Middle frontal gyrus (tissue), 1 donor: ENCODE data around the gene LAMP5.

Experiments used
- DNase-seq: peaks from one replicate; pipeline ENCODE4 v3.0.0-alpha.2; 2015; ENCODE audit warnings: low spot score; ENCODE audit errors: extremely low spot score

LAMP5 gene

DNA sequence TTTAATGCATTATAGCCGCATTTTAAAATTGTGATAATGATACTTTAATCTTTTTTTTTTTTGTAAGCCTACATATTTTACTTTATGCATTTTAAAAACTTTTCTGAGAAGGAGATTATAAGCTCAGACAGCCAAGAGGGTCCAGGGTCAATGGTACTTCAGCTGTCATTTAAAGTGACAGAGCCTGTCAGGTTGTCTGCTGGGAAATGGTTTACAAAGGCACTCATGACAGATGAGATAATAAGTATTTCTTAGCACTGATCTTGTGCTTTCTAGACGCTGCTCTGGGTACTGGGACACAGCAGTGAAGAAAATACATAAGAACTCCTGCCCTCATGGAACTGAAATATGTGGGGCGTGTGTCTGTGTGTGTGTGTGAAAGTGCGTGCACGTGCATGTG is 19.6 kb downstream of the LAMP5 start:
- no peak for DNase-seq

DNA sequence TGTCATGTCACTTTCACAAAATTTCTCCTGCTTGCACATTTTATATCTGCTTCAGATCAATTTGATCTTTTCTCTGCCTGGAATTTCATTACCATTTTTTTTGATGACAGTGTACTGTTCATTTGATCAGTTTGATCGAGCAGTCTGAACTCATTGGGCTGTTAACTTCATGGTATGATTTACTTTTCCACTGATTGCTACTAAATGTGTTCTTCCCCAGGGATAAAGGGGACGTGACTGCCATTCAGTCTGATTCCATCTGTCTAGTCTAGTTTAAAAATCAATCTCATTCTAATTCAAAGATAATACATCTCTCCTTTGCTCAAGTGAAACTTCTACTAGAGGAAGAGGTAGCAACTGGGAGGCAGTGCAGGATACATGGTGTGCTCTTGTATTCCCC is 21.1 kb downstream of the LAMP5 start:
- no peak for DNase-seq

DNA sequence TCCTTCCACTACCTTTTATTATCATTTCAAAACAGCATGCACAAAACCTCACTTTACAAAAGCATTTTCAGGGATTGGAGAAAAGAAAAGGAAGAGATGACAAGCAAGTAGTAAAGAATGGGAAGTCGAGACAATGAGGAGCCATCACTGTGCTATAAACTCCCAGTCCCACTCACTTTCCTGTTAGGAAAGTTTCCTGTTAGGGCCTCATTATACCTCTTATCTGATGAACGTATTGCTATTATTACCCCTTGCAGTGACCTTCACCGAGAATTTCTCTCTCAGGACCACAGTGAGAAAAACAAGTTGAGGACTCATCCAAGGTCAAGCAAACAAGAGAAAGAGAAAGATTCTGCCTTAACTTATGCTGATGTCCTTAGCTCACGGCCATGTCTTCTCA is 28.8 kb downstream of the LAMP5 start:
- DNase-seq, result no peak

DNA sequence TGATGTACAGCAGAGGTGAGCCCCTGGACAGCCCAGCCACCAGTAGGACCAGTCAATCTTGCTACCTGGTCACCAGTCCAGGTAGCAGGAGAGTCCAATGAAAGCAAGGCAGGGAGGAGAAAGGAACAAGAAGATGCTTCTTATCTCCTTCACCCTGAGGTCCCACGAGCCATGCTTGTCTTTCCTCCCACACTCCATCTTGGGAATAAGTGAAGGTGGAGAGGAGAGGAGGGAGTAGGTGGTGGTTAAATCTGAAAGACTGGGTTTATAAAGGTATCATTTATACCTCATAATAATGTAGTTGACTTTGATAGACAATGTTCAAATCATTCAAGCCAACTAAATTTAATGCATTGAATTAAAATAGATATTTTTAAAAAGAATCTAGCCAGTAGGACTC is 35.9 kb downstream of the LAMP5 start:
- DNase-seq, result no peak

DNA sequence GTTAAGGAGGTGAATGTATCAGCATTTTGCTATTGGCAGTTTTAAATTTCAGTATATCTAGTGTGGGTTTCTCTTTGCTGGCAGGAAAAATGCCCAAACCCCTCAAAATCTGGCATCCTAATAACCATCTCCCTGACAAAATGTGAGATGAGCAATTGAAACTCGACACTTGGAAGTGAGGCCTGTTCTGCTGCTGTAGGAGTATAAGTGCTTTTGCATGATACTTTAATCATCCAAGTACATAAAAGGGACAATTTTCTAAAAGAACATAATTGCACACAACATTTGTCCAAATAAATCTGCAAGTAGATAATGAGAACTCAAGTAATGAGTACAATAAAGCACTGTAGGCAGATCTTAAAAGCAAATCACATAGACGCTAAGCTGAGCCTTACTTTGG is 36.5 kb downstream of the LAMP5 start:
- DNase-seq, result no peak

- no peak for DNase-seq
These were observed 37.6 kb downstream of the LAMP5 start for GRCh38 chr20:9551808-9552550.

- no peak for DNase-seq
These were observed 41.4 kb downstream of the LAMP5 start for GRCh38 chr20:9555781-9556180.

DNA sequence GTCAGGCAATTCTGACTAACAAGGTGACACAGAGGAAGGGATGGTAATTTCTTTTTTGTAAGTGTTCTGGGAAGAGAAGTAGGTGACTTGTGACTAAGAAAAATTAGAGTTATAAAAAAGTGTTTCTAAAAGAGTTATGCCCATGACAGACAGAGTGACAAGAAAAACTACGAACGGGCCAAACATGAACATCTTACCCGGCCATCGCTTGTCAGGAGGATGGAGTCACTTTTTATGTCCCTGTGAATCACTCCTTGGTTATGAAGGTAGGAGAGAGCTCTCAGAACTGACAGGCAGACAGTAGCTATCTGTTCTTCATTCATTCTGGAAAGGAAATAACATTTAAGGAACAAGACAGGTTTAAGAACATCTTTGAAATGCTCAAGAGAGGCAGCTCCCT is 43.0 kb downstream of the LAMP5 start:
- DNase-seq, result no peak

GRCh38 chr20:9565910-9566550 is 51.6 kb downstream of the LAMP5 start:
- DNase-seq, result no peak

GRCh38 chr20:9566977-9567376 is 52.6 kb downstream of the LAMP5 start:
- no peak for DNase-seq

GRCh38 chr20:9570612-9571011 is 56.2 kb downstream of the LAMP5 start:
- DNase-seq, result no peak

DNA sequence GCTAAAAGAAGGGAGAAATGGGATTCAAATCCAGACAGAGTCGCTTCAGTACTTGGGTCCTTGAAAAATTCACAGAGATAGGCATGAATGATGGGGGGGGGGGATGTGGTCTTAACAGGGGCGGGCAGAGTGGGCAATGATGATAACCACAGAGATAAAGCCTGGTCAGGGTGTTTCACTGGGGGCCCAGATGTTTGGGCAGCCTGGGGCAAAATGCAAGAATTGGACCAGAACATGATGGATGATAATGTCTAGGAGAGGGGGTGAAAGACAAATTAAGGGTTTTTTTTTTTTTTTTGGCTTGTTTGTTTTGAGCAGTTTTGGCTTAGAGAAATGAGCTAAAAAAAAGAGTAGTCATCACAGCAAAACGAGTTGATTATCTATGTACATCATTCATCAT is 57.4 kb downstream of the LAMP5 start:
- no peak for DNase-seq

- DNase-seq, result no peak
These were observed 58.3 kb downstream of the LAMP5 start for GRCh38 chr20:9572670-9573069.

DNA sequence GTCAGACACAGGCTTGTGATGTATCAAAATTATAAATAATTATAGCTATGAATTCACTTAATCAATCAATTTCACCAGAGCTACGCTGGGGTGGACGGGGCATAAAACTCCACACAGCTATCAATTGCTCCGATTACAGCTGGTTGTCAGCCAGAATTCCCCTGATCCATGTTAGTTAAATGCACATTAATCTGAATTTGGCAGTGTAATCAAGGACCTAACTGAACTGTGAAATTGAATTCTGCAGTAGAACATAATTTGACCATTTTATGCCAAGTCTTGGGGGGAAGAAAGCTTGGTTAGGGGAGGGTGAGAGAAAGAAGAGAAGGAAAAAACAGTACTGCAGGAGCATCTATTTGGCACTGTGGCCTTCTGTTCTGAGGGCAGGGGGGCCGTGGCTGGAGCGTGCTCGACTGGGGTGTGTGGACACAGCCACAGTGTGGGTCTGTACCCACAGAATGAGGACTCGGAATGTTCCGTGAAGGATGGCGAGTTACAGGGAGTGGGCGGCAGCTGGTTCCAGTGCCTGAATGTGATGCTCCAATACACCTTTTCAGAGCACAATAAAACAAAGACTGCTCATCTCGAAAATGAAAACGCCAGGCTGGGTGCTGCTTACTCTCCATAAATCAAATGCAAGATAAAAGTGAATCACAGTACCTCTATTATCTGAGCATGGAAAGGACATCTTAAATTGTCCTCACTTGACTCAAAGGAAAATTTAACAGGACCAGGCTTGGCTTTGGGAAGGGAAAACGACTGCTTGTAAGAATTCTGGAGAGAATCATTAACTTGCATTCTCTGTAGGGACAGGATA is 59.2 kb downstream of the LAMP5 start:
- no peak for DNase-seq

- no peak for DNase-seq
These were observed 59.8 kb downstream of the LAMP5 start for GRCh38 chr20:9574181-9574580.

DNA sequence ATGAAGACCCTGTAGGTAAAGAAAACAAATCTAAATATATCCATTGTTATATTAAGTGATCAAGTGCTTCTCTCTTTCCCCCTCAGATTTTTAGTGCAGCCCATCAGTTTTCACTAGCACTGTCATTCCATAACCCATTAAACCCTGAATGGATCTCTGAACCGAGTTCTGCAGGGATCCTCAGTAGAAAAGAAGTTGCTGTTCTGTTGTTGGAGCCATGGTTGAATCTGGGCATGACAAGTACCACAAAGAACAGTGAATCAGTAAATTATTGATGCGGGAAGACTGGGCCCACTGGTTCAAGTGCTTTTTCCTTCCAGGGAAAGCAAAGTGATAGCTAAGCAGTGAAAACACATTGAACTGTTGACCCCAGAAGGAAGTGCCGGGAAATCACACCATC is 60.4 kb downstream of the LAMP5 start:
- DNase-seq, result no peak

DNA sequence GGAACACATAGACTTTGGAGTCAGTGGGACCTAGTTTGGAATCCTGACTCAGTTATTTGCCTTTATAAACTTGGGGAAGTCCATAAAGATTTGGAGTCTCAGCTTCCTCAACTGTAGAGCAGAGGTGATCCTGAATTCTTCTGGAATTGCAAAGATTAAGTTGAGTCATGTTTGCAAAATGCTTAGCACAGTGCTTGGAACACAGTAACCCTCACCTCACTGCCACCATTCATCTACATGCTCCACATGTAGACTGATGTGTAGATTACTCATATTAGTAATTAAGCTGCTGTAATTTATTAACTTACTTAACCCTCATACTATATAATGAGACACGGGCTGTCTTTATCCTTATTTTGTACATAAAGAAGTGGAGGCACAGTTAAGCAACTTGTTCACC is 61.4 kb downstream of the LAMP5 start:
- DNase-seq, result no peak

DNA sequence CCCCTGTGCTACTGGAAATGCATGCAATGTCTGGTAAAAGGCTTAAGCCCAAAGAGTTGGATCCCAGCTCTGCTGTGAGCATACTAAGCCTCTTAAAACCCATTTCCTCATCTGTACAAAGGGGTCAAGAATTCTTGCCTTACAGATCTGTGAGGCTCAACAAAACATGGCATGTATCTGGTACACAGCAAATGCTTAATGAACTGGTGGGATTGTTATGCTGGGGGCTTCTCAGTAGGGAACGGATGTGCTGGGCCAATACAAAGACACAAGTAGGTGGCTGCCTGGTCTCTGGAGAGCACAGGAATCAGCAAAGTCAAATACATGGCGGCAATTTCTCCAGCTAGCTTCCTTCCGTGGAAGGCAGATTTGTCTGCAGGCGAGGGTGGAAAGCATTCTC is 62.3 kb downstream of the LAMP5 start:
- no peak for DNase-seq

- no peak for DNase-seq
These were observed 63.0 kb downstream of the LAMP5 start for GRCh38 chr20:9577397-9577796.

DNA sequence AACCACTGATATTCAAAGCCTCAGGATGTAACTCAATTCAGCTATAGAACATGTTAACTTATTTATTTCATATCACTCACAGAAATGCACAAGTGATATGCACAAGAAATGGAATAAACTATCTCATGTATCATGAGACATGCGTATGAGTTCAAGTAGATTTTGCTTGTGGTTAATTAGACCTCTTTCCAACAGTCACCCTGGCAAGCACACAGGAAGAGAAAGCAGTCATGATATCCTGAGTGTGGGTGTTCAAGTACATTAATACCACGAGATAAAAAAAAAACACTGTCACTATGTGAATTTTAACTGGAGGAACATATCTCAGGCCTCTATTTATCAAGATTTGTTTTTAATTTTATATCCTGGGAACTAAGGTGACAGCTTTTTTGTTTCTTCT is 64.2 kb downstream of the LAMP5 start:
- DNase-seq, result no peak
